Esophagus squamous epithelium (tissue), 4 donors: ENCODE data around the gene AANAT.

Experiments
- POLR2A ChIP-seq, 4 donors: fragments of 450-650 bp; IDR thresholded peaks; one replicate each; pipeline ENCODE4 v1.6.1; 2017; ENCODE audit warnings: antibody characterized with exemption in 4 of 4, mild to moderate bottlenecking in 4 of 4, moderate library complexity in 3 of 4
- TF ChIP-seq, protein P1 (sequence below), 6 experiments: fragments of 450-650 bp in 4 of 6; fragments of 200-600 bp in 2 of 6; sonication (generic) in 2 of 6; IDR thresholded peaks; one replicate each; pipeline ENCODE4 v1.5.1; 2016 to 2019; ENCODE audit warnings: antibody characterized with exemption in 6 of 6, mild to moderate bottlenecking in 4 of 6, moderate library complexity in 4 of 6

DNA sequence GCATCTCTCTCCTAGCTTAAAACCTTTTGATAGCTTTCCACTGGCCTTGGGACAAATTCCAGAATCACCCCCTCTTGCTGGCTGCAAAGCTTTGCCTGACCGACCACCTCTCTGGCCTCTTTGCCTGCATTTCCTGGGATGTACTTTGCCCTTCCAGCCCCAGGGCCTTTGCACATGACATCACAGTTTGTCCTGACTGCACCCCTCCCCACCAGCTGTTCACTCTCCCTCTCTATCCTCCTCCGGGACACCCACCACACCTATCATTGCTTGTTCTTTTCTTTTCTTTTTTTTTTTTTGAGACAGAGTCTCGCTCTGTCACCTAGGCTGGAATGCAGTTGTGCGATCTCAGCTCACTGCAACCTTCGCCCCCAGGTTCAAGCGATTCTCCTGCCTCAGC lies 7.9 kb downstream of the AANAT start:
- TF ChIP-seq, protein P1, sequence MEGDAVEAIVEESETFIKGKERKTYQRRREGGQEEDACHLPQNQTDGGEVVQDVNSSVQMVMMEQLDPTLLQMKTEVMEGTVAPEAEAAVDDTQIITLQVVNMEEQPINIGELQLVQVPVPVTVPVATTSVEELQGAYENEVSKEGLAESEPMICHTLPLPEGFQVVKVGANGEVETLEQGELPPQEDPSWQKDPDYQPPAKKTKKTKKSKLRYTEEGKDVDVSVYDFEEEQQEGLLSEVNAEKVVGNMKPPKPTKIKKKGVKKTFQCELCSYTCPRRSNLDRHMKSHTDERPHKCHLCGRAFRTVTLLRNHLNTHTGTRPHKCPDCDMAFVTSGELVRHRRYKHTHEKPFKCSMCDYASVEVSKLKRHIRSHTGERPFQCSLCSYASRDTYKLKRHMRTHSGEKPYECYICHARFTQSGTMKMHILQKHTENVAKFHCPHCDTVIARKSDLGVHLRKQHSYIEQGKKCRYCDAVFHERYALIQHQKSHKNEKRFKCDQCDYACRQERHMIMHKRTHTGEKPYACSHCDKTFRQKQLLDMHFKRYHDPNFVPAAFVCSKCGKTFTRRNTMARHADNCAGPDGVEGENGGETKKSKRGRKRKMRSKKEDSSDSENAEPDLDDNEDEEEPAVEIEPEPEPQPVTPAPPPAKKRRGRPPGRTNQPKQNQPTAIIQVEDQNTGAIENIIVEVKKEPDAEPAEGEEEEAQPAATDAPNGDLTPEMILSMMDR (IDR thresholded peaks at IDR 0.05), result no peak
- no peak for TF ChIP-seq POLR2A (IDR thresholded peaks at IDR 0.05)
